ENCODE results near the gene STT3B.

GRCh38 chr3:31491660-31492059, 41.1 kb upstream of the STT3B start:
- TF ChIP-seq CTCF (conservative IDR thresholded peaks at IDR 0.05; ENCODE audit: low read length): no peak
- no peak for TF ChIP-seq EZH2phosphoT487 (IDR thresholded peaks at IDR 0.05; ENCODE audit: borderline replicate concordance, low read depth, low read length)
